Testis (tissue), 2 donors: ENCODE data around the gene SLC4A3.

Experiments
- CTCF ChIP-seq, 3 experiments: fragments of 450-650 bp in 2 of 3; fragments of 200-600 bp in 1 of 3; sonication (generic) in 1 of 3; IDR thresholded peaks; one replicate each; pipeline ENCODE4 v1.5.1; 2016 to 2019; ENCODE audit warnings: antibody characterized with exemption in 3 of 3, mild to moderate bottlenecking in 2 of 3, moderate library complexity in 1 of 3
- POLR2A ChIP-seq: fragments of 450-650 bp; IDR thresholded peaks from one replicate; pipeline ENCODE4 v1.6.1; 2017; ENCODE audit warnings: antibody characterized with exemption, mild to moderate bottlenecking, moderate library complexity

GRCh38 chr2:219621935-219622334 is 5.5 kb upstream of the SLC4A3 start:
- TF ChIP-seq POLR2A (no peak), CTCF (IDR thresholded peaks at IDR 0.05) (no peak)
